ENCODE data around the gene SORCS1. TPM values are rescaled to one million over a fixed set of nuclear protein-coding genes. Genes with fewer than 3 reads are reported as not detected.

Gene SORCS1
- total RNA-seq, 4 donors from 2014 or later: 34.3 to 85.0 (median 49.3) TPM

GRCh38 chr10:107139237-107139636, 25.3 kb downstream of the SORCS1 start:
- no peak overlapping the region for H3K27ac ChIP-seq
- H3K4me1 ChIP-seq: peaks cover 0 to 15% (median 6%) of the 10 kb centered on the region in 4 donors
- TF ChIP-seq CTCF (IDR thresholded peaks at IDR 0.05) (no peak), POLR2A (IDR thresholded peaks at IDR 0.05) (no peak), EP300 (IDR thresholded peaks at IDR 0.05) (no peak)
- no peak overlapping the region for H3K4me3 ChIP-seq
- no peaks in the 10 kb centered on the region for H3K9me3 ChIP-seq
- H3K27me3 ChIP-seq: no peaks in the 10 kb centered on the region
- no peaks in the 10 kb centered on the region for H3K36me3 ChIP-seq
- no peak for DNase-seq (ENCODE audit: low spot score in 2 of 2)

DNA sequence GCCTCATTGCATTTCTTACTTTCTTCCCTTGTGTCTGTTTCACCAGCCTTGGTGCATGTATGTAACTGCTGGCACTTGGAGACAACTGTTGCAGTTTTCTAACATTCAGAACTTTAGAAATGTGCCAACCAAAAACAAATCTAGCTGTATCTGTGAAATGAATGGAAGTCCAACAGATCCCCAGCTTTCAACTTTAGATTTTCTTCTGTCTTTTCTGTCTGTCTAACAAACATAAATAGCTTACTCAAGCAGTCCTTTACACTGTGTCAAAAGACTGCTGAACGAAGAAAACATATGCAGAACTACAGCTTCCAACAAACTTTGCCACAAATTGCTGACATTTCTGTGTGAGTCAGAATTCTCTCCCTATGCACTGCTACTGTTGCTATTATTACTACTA, 30.9 kb downstream of the SORCS1 start:
- TF ChIP-seq CTCF (IDR thresholded peaks at IDR 0.05) (no peak), POLR2A (IDR thresholded peaks at IDR 0.05) (no peak), EP300 (IDR thresholded peaks at IDR 0.05) (no peak)
- whole genome bisulfite sequencing, 2 donors: 32 to 43% methylated on average over 1 of the region's 1 CpG

GRCh38 chr10:107129000-107129399, 35.5 kb downstream of the SORCS1 start:
- TF ChIP-seq POLR2A (IDR thresholded peaks at IDR 0.05) (no peak), EP300 (IDR thresholded peaks at IDR 0.05) (no peak), CTCF (IDR thresholded peaks at IDR 0.05) (no peak)
- Histone ChIP-seq H3K27me3 (no peaks in the 10 kb centered on the region), H3K9me3 (no peaks in the 10 kb centered on the region), H3K4me3 (no peak overlapping the region), H3K4me1 (peaks cover 0 to 8% (median 3%) of the 10 kb centered on the region in 4 donors), H3K27ac (no peak overlapping the region), H3K36me3 (no peaks in the 10 kb centered on the region)
- no peak for DNase-seq (ENCODE audit: low spot score in 2 of 2)
- WGBS, 2 donors: 77 to 78% methylated on average over 6 of the region's 6 CpGs

More for the DNA sequence above, 30.9 kb downstream of the SORCS1 start:
- Histone ChIP-seq H3K4me1 (peaks cover 0 to 8% (median 5%) of the 10 kb centered on the region in 4 donors), H3K9me3 (no peaks in the 10 kb centered on the region), H3K27ac (peak overlapping the region in 2 of 4 donors; percentile 23 to 59), H3K36me3 (no peaks in the 10 kb centered on the region), H3K4me3 (no peak overlapping the region), H3K27me3 (no peaks in the 10 kb centered on the region)
- no peak for DNase-seq (ENCODE audit: low spot score in 2 of 2)

GRCh38 chr10:107126512-107127065, 37.9 kb downstream of the SORCS1 start:
- H3K36me3 ChIP-seq: no peaks in the 10 kb centered on the region
- 53 to 57% methylated on average over 5 of the region's 5 CpGs for WGBS, 2 donors
- no peak for DNase-seq (ENCODE audit: low spot score in 2 of 2)
- no peak overlapping the region for H3K4me3 ChIP-seq
- no peaks in the 10 kb centered on the region for H3K9me3 ChIP-seq
- peaks cover 0 to 9% (median 3%) of the 10 kb centered on the region in 4 donors for H3K4me1 ChIP-seq
- TF ChIP-seq CTCF (IDR thresholded peaks at IDR 0.05) (no peak), EP300 (IDR thresholded peaks at IDR 0.05) (no peak), POLR2A (IDR thresholded peaks at IDR 0.05) (no peak)
- no peak overlapping the region for H3K27ac ChIP-seq
- no peaks in the 10 kb centered on the region for H3K27me3 ChIP-seq

DNA sequence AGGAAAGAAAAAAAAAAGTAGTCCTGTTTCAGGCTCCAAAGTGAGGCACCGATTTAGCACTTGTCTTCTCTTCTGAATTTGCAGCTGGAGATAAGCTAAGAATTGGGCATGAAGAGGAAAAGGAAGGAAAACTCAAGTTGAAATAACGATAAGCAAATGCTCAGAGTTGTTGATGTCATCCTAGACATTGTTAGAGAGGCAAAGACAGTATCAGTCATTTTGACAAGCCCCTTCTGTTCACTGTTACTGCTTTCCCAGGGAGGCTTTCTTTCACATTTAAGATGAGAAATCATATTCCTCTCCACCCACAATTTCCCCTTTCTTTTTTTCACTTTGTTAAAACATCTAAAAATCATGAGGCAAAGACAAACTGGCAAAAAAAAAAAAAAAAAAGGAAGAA, 41.8 kb downstream of the SORCS1 start:
- Histone ChIP-seq H3K27me3 (no peaks in the 10 kb centered on the region), H3K27ac (peak overlapping the region in 2 of 4 donors; percentile 4 to 50), H3K4me3 (no peak overlapping the region), H3K4me1 (peaks cover 0 to 9% (median 3%) of the 10 kb centered on the region in 4 donors), H3K36me3 (no peaks in the 10 kb centered on the region), H3K9me3 (no peaks in the 10 kb centered on the region)
- DNase-seq (ENCODE audit: low spot score in 2 of 2): no peak
- WGBS, 2 donors: 26 to 27% methylated on average over 2 of the region's 2 CpGs
- TF ChIP-seq CTCF (IDR thresholded peaks at IDR 0.05) (no peak), EP300 (IDR thresholded peaks at IDR 0.05) (no peak), POLR2A (IDR thresholded peaks at IDR 0.05) (no peak)

All from tibial nerve (tissue), 4 donors.